HepG2 (cell line): ENCODE measurements around the gene CSNK1G1. TPM values are rescaled to one million over a fixed set of nuclear protein-coding genes. Genes with fewer than 3 reads are reported as not detected.

Experiments
- ATF6 ChIP-seq: sonication (generic); formaldehyde crosslinking; conservative IDR thresholded peaks from 2 replicates; pipeline ENCODE4 v1.4.0; 2020; ENCODE audit warnings: missing genetic modification reagents
- CREB1 ChIP-seq, 2 experiments: fragments of 450-650 bp in 1 of 2; IDR thresholded peaks; 2 replicates each; pipeline ENCODE4 v1.6.1; 2016 to 2017; ENCODE audit warnings: control low read depth in 1 of 2, mild to moderate bottlenecking in 1 of 2, missing compliant biosample characterization in 1 of 2, missing genetic modification characterization in 1 of 2
- ELF3 ChIP-seq: IDR thresholded peaks from 2 replicates; pipeline ENCODE4 v1.6.1; 2016; ENCODE audit warnings: missing genetic modification reagents, missing compliant biosample characterization
- FOXA1 ChIP-seq, 2 experiments: fragments of 450-650 bp in 1 of 2; sonication (generic) in 1 of 2; formaldehyde crosslinking in 1 of 2; IDR thresholded peaks; 2 replicates each; pipeline versions ENCODE4 v1.4.0 to v1.6.1; 2016 to 2020; ENCODE audit warnings: missing genetic modification reagents in 1 of 2
- FOXC1 ChIP-seq: sonication (generic); formaldehyde crosslinking; IDR thresholded peaks from 2 replicates; pipeline ENCODE4 v1.8.0; 2022; ENCODE audit warnings: mild to moderate bottlenecking, missing genetic modification reagents, borderline replicate concordance
- GABPB1 ChIP-seq: IDR thresholded peaks from 2 replicates; pipeline ENCODE4 v1.6.1; 2016; ENCODE audit warnings: mild to moderate bottlenecking, missing genetic modification reagents, moderate library complexity, missing compliant biosample characterization
- HDAC6 ChIP-seq: fragments of 200-600 bp; sonication (generic); IDR thresholded peaks from 2 replicates; pipeline ENCODE4 v1.7.0; 2017; ENCODE audit warnings: mild to moderate bottlenecking, antibody characterized with exemption, low read length, low read depth
- HNF4A ChIP-seq: sonication (generic); formaldehyde crosslinking; IDR thresholded peaks from 2 replicates; pipeline ENCODE4 v1.4.0; 2020; ENCODE audit warnings: missing genetic modification reagents
- IKZF1 ChIP-seq: fragments of 450-650 bp; IDR thresholded peaks from 2 replicates; pipeline ENCODE4 v1.7.1; 2016
- IRF1 ChIP-seq: sonication (generic); formaldehyde crosslinking; IDR thresholded peaks from 2 replicates; pipeline ENCODE4 v1.4.0; 2020; ENCODE audit warnings: low read depth, mild to moderate bottlenecking, missing genetic modification reagents
- NFIC ChIP-seq: IDR thresholded peaks from 2 replicates; pipeline ENCODE4 v1.6.1; 2012; ENCODE audit warnings: mild to moderate bottlenecking, low read length, inconsistent platforms
- NFYB ChIP-seq: sonication (generic); formaldehyde crosslinking; IDR thresholded peaks from 2 replicates; pipeline ENCODE4 v1.4.0; 2020; ENCODE audit warnings: missing genetic modification reagents
- NR3C1 ChIP-seq: sonication (generic); formaldehyde crosslinking; IDR thresholded peaks from 2 replicates; pipeline ENCODE4 v1.4.0; 2020; ENCODE audit warnings: missing genetic modification reagents
- SAP130 ChIP-seq: IDR thresholded peaks from 2 replicates; pipeline ENCODE4 v1.6.1; 2016; ENCODE audit warnings: low read depth
- TP53 ChIP-seq: sonication (generic); formaldehyde crosslinking; conservative IDR thresholded peaks from 2 replicates; pipeline ENCODE4 v1.4.0; 2020; ENCODE audit warnings: missing genetic modification reagents
- ZBTB20 ChIP-seq: sonication (generic); formaldehyde crosslinking; IDR thresholded peaks from 2 replicates; pipeline ENCODE4 v1.8.1; 2023; ENCODE audit warnings: missing genetic modification reagents, low read depth, mild to moderate bottlenecking, borderline replicate concordance
- ZFP36 ChIP-seq: fragments of 150-350 bp; IDR thresholded peaks from 2 replicates; pipeline ENCODE4 v1.6.1; 2018; ENCODE audit warnings: borderline replicate concordance, low read length, low read depth; ENCODE audit not compliant: partially characterized antibody
- ZFP41 ChIP-seq: sonication (generic); formaldehyde crosslinking; IDR thresholded peaks from 2 replicates; pipeline ENCODE4 v1.4.0; 2020; ENCODE audit warnings: mild to moderate bottlenecking, missing genetic modification reagents, borderline replicate concordance
- ZNF121 ChIP-seq: sonication (generic); formaldehyde crosslinking; IDR thresholded peaks from 2 replicates; pipeline ENCODE4 v1.5.0; 2020; ENCODE audit warnings: mild to moderate bottlenecking, missing genetic modification reagents
- ZNF484 ChIP-seq: sonication (generic); formaldehyde crosslinking; IDR thresholded peaks from 2 replicates; pipeline ENCODE4 v1.5.1; 2020; ENCODE audit warnings: mild to moderate bottlenecking, low read depth, missing genetic modification reagents, borderline replicate concordance
- ZNF546 ChIP-seq: sonication (generic); formaldehyde crosslinking; conservative IDR thresholded peaks from 2 replicates; pipeline ENCODE4 v1.8.1; 2023; ENCODE audit warnings: mild to moderate bottlenecking, missing genetic modification reagents
- ZNF567 ChIP-seq: sonication (generic); formaldehyde crosslinking; IDR thresholded peaks from 2 replicates; pipeline ENCODE4 v1.8.1; 2023; ENCODE audit warnings: mild to moderate bottlenecking, missing genetic modification reagents, borderline replicate concordance
- ZNF570 ChIP-seq: sonication (generic); formaldehyde crosslinking; IDR thresholded peaks from 2 replicates; pipeline ENCODE4 v1.4.0; 2020; ENCODE audit warnings: mild to moderate bottlenecking, missing genetic modification reagents, borderline replicate concordance
- ZNF788 ChIP-seq: sonication (generic); formaldehyde crosslinking; IDR thresholded peaks from 2 replicates; pipeline ENCODE4 v1.5.0; 2020; ENCODE audit warnings: mild to moderate bottlenecking, missing genetic modification reagents, borderline replicate concordance
- polyA plus RNA-seq, 8 experiments: library from polyadenylated mRNA; depleted of rRNA in 3 of 8; stranded (reverse) in 7 of 8; unstranded in 1 of 8; fragments of >200 nt; fragmentation: Illumina TruSeq in 4 of 8; extraction: Trizol in 4 of 8; gene quantifications; 2 replicates each; pipeline versions ENCODE4 v1.2.1 to v1.2.3, GENCODE V29; 2011 to 2016; ENCODE audit warnings: low read depth in 4 of 8, missing spikeins in 1 of 8, mixed read lengths in 1 of 8; ENCODE audit not compliant: insufficient read depth in 1 of 8
- total RNA-seq, 5 experiments: library from RNA; depleted of rRNA; stranded (reverse); fragments of >200 nt; fragmentation: Illumina TruSeq; extraction: Trizol; gene quantifications; 2 replicates each; pipeline ENCODE4 v1.2.3, GENCODE V29; 2016; ENCODE audit warnings: low read depth in 1 of 5

Gene CSNK1G1
- total and polyA plus RNA-seq, 2 of the 13 experiments (the other 11 are each of a cell fraction or from before 2014, with no cell fraction given): 8.5 to 12.6 TPM

GRCh38 chr15:64146885-64147681 is 208.9 kb downstream of the CSNK1G1 start (continued):
- TF ChIP-seq IRF1 (CRISPR knock-in tag) (no peak), FOXA1 (IDR thresholded peaks at IDR 0.05) (no peak), FOXA1 (CRISPR knock-in tag; IDR thresholded peaks at IDR 0.05) (peak; percentile 58), GABPB1 (CRISPR knock-in tag) (peak; percentile 49; the same call in 1 of the 2 replicates), NR3C1 (CRISPR knock-in tag) (no peak), ZFP41 (no peak), NFYB (CRISPR knock-in tag) (no peak), HNF4A (no peak), TP53 (no peak), ZNF788 (peak; percentile 76; the same call in 1 of the 2 replicates), ELF3 (CRISPR knock-in tag) (no peak), FOXC1 (CRISPR knock-in tag) (peak; percentile 27; the same call in 1 of the 2 replicates), ZFP36 (no peak), ZNF546 (CRISPR knock-in tag) (no peak), SAP130 (CRISPR knock-in tag) (peak; percentile 67), HDAC6 (no peak), IKZF1 (no peak), ZNF570 (CRISPR knock-in tag) (no peak), CREB1 (IDR thresholded peaks at IDR 0.05) (no peak), CREB1 (CRISPR knock-in tag; IDR thresholded peaks at IDR 0.05) (peak; percentile 51; the same call in 1 of the 2 replicates), ZNF121 (CRISPR knock-in tag) (peak; percentile 79; the same call in 1 of the 2 replicates), ATF6 (CRISPR knock-in tag) (no peak), NFIC (no peak), ZNF484 (no peak), ZBTB20 (CRISPR knock-in tag) (no peak), ZNF567 (CRISPR knock-in tag) (no peak)
